Adipose tissue (tissue), 3 donors: ENCODE measurements around the gene RPL7L1. TPM values are rescaled to one million over a fixed set of nuclear protein-coding genes. Genes with fewer than 3 reads are reported as not detected.
"Not testable (repeated sequence)": the region's sequence is repeated elsewhere in the genome, so short reads cannot be mapped to it uniquely, and the experiment has no call there.

Experiments
- H3K27ac ChIP-seq: one replicate; pipeline ENCODE4 v1.5.1; 2013; ENCODE audit warnings: low read depth, low read length
- WGBS, 3 donors: extraction: QIAGEN DNeasy Blood & Tissue Kit; methylation state at CpG; one replicate each; pipeline ENCODE4 v1.1.7; 2013; 5-methylcytosine and 5-hydroxymethylcytosine counted together
- polyA plus RNA-seq, 3 donors: library from polyadenylated mRNA; stranded (reverse); fragments of 200-250 nt; gene quantifications; one replicate each; pipeline ENCODE4 v1.2.3, GENCODE V29; 2013
- donor health status: healthy with polysubstance abuse.
- donor health status: Bipolar disorder and iron deficiency.
- donor health status: healthy.

The RPL7L1 gene
- polyA plus RNA-seq, result 10 to 100 TPM; 26.1 to 68.6 (median 54.1) TPM

GRCh38 chr6:42879372-42880239 lies at the start of gene RPL7L1:
Gene RPL7L1, plus strand, starts transcription at chr6:42879616. Its CDS starts 295 bp downstream, at chr6:42879911.
- 0 to 1% (median 0%) methylated on average over 41 of the region's 41 CpGs for WGBS, 3 donors

GRCh38 chr6:42831237-42831636 lies 48.2 kb upstream of the RPL7L1 start:
- WGBS, 3 donors, result 90 to 100% (median 94%) methylated on average over 3 of the region's 3 CpGs
- no peak overlapping the region for H3K27ac ChIP-seq

More at GRCh38 chr6:42879372-42880239, at the start of gene RPL7L1:
- peak within 1 kb of the TSS; percentile 38 for H3K27ac ChIP-seq

- 96 to 97% (median 97%) methylated on average over 5 of the region's 5 CpGs for WGBS, 3 donors
- H3K27ac ChIP-seq, result no peak overlapping the region
Observed at GRCh38 chr6:42834056-42834455, 45.4 kb upstream of the RPL7L1 start.

GRCh38 chr6:42841844-42842584 lies 37.4 kb upstream of the RPL7L1 start:
- H3K27ac ChIP-seq, result no peak overlapping the region
- 76 to 82% (median 79%) methylated on average over 6 of the region's 6 CpGs for WGBS, 3 donors

- WGBS, 3 donors, result 96 to 99% (median 97%) methylated on average over 6 of the region's 6 CpGs
- H3K27ac ChIP-seq, result no peak overlapping the region
Observed at GRCh38 chr6:42845327-42845694, 34.1 kb upstream of the RPL7L1 start.

- 80 to 95% (median 86%) methylated on average over 2 of the region's 2 CpGs for WGBS, 3 donors
- no peak overlapping the region for H3K27ac ChIP-seq
Observed at GRCh38 chr6:42846505-42846904, 32.9 kb upstream of the RPL7L1 start.

GRCh38 chr6:42848700-42849099 lies 30.7 kb upstream of the RPL7L1 start:
- WGBS, 3 donors, result 64 to 94% (median 87%) methylated on average over 4 of the region's 4 CpGs
- no peak overlapping the region for H3K27ac ChIP-seq

GRCh38 chr6:42851599-42851998 lies 27.8 kb upstream of the RPL7L1 start:
- no peak overlapping the region for H3K27ac ChIP-seq
- WGBS, 3 donors, result 93 to 95% (median 93%) methylated on average over 2 of the region's 2 CpGs

GRCh38 chr6:42860036-42860435 lies 19.4 kb upstream of the RPL7L1 start:
- no peak overlapping the region for H3K27ac ChIP-seq
- WGBS, 3 donors, result 86 to 89% (median 88%) methylated on average over 1 of the region's 1 CpG

GRCh38 chr6:42860481-42860880 lies 18.9 kb upstream of the RPL7L1 start:
- 93 to 95% (median 93%) methylated on average over 6 of the region's 6 CpGs for WGBS, 3 donors
- no peak overlapping the region for H3K27ac ChIP-seq

GRCh38 chr6:42864602-42865001 lies 14.8 kb upstream of the RPL7L1 start:
- H3K27ac ChIP-seq, result no peak overlapping the region
- 81 to 87% (median 82%) methylated on average over 8 of the region's 8 CpGs for WGBS, 3 donors

- 64 to 85% (median 67%) methylated on average over 2 of the region's 2 CpGs for WGBS, 3 donors
- no peak overlapping the region for H3K27ac ChIP-seq
Observed at GRCh38 chr6:42870145-42870936, 9.1 kb upstream of the RPL7L1 start.

GRCh38 chr6:42871711-42872110 lies 7.7 kb upstream of the RPL7L1 start:
- H3K27ac ChIP-seq, result no peak overlapping the region
- 73 to 84% (median 82%) methylated on average over 3 of the region's 3 CpGs for WGBS, 3 donors

GRCh38 chr6:42873313-42873712 lies 6.1 kb upstream of the RPL7L1 start:
- H3K27ac ChIP-seq, result no peak overlapping the region
- WGBS, 3 donors, result 67 to 76% (median 69%) methylated on average over 2 of the region's 2 CpGs

GRCh38 chr6:42877695-42878094 lies 1.7 kb upstream of the RPL7L1 start:
- no peak overlapping the region for H3K27ac ChIP-seq
- WGBS, 3 donors, result 32 to 74% (median 72%) methylated on average over 3 of the region's 3 CpGs

- 8 to 15% (median 9%) methylated on average over 25 of the region's 25 CpGs for WGBS, 3 donors
Observed at GRCh38 chr6:42880240-42880817, 913 bp downstream of the RPL7L1 start.

GRCh38 chr6:42880871-42881270 lies 1.5 kb downstream of the RPL7L1 start:
- 75 to 87% (median 76%) methylated on average over 12 of the region's 12 CpGs for WGBS, 3 donors
- H3K27ac ChIP-seq, result not testable (repeated sequence)

More at GRCh38 chr6:42880240-42880817, 913 bp downstream of the RPL7L1 start:
- H3K27ac ChIP-seq, result not testable (repeated sequence)

GRCh38 chr6:42885702-42886101 lies 6.3 kb downstream of the RPL7L1 start:
- WGBS, 3 donors, result 60 to 74% (median 72%) methylated on average over 4 of the region's 4 CpGs
- H3K27ac ChIP-seq, result no peak overlapping the region
